Thymus (tissue), 11 donors: ENCODE measurements around the gene CTBP2. TPM values are rescaled to one million over a fixed set of nuclear protein-coding genes. Genes with fewer than 3 reads are reported as not detected.

Experiments
- DNase-seq, 9 donors: peaks; one replicate each; pipeline ENCODE4 v3.0.0-alpha.2; 2013; ENCODE audit warnings: low spot score in 9 of 9, low read depth in 6 of 9, missing footprints in 1 of 9
- H3K27ac ChIP-seq, 2 donors: one replicate each; pipeline ENCODE4 v1.5.1; 2013; ENCODE audit warnings: control low read depth in 1 of 2, low read depth in 1 of 2, low read length in 1 of 2, mild to moderate bottlenecking in 1 of 2, moderate library complexity in 1 of 2
- H3K27me3 ChIP-seq, 2 donors: one replicate each; pipeline ENCODE4 v1.5.1; 2013; ENCODE audit warnings: low read length in 1 of 2; ENCODE audit not compliant: control insufficient read depth in 2 of 2, insufficient read depth in 1 of 2
- H3K36me3 ChIP-seq, 2 donors: one replicate each; pipeline ENCODE4 v1.5.1; 2013; ENCODE audit warnings: low read length in 1 of 2, mild to moderate bottlenecking in 1 of 2, moderate library complexity in 1 of 2; ENCODE audit not compliant: control insufficient read depth in 2 of 2, insufficient read depth in 2 of 2
- H3K4me1 ChIP-seq, 2 donors: one replicate each; pipeline ENCODE4 v1.5.1; 2013; ENCODE audit warnings: low read length in 2 of 2; ENCODE audit not compliant: control insufficient read depth in 2 of 2, insufficient read depth in 2 of 2
- H3K4me3 ChIP-seq, 2 donors: one replicate each; pipeline ENCODE4 v1.5.1; 2013; ENCODE audit warnings: low read length in 2 of 2, control low read depth in 1 of 2, mild to moderate bottlenecking in 1 of 2
- H3K9me3 ChIP-seq, 2 donors: one replicate each; pipeline ENCODE4 v1.5.1; 2013; ENCODE audit warnings: low read length in 1 of 2, mild to moderate bottlenecking in 1 of 2; ENCODE audit not compliant: control insufficient read depth in 2 of 2, insufficient read depth in 1 of 2
- WGBS: extraction: QIAGEN DNeasy Blood & Tissue Kit; methylation state at CpG from one replicate; pipeline ENCODE4 v1.1.7; 2013; 5-methylcytosine and 5-hydroxymethylcytosine counted together
- polyA plus RNA-seq: library from polyadenylated mRNA; stranded (reverse); fragments of 200-250 nt; gene quantifications from one replicate; pipeline ENCODE4 v1.2.3, GENCODE V29; 2013
- total RNA-seq: library from RNA; stranded (reverse); fragments of 120-200 nt; gene quantifications from one replicate; pipeline ENCODE4 v1.2.4, GENCODE V29; 2013
- donor health status: healthy.

CTBP2 gene
- total and polyA plus RNA-seq, 2 donors: 7.1 to 14.6 TPM

GRCh38 chr10:125134916-125135770 is 25.2 kb downstream of the CTBP2 start:
- no peaks in the 10 kb centered on the region for H3K4me1 ChIP-seq
- DNase-seq: no peak

GRCh38 chr10:125134483-125134848 is 25.9 kb downstream of the CTBP2 start:
- no peaks in the 10 kb centered on the region for H3K36me3 ChIP-seq
- 92% methylated on average over 11 of the region's 11 CpGs for WGBS
- DNase-seq: no peak
- peaks cover 0 to 5% of the 10 kb centered on the region in 2 donors for H3K9me3 ChIP-seq
- no peaks in the 10 kb centered on the region for H3K4me1 ChIP-seq
- H3K27ac ChIP-seq: no peak overlapping the region
- no peak overlapping the region for H3K4me3 ChIP-seq
- H3K27me3 ChIP-seq: no peaks in the 10 kb centered on the region

More at GRCh38 chr10:125134916-125135770, 25.2 kb downstream of the CTBP2 start:
- Histone ChIP-seq H3K4me3 (no peak overlapping the region), H3K27ac (no peak overlapping the region), H3K27me3 (no peaks in the 10 kb centered on the region), H3K9me3 (peaks cover 0 to 5% of the 10 kb centered on the region in 2 donors), H3K36me3 (no peaks in the 10 kb centered on the region)
- WGBS: 91% methylated on average over 20 of the region's 20 CpGs

- Histone ChIP-seq H3K27me3 (no peaks in the 10 kb centered on the region), H3K9me3 (peaks cover 0 to 5% of the 10 kb centered on the region in 2 donors), H3K4me1 (no peaks in the 10 kb centered on the region), H3K27ac (no peak overlapping the region), H3K36me3 (no peaks in the 10 kb centered on the region), H3K4me3 (no peak overlapping the region)
- no peak for DNase-seq
- WGBS: 93% methylated on average over 14 of the region's 14 CpGs
These were observed 26.5 kb downstream of the CTBP2 start for GRCh38 chr10:125133696-125134482.

GRCh38 chr10:125132344-125132743 is 28.0 kb downstream of the CTBP2 start:
- 96% methylated on average over 4 of the region's 4 CpGs for WGBS
- H3K4me3 ChIP-seq: no peak overlapping the region
- no peaks in the 10 kb centered on the region for H3K27me3 ChIP-seq
- H3K27ac ChIP-seq: no peak overlapping the region
- no peaks in the 10 kb centered on the region for H3K4me1 ChIP-seq
- H3K9me3 ChIP-seq: peaks cover 0 to 5% of the 10 kb centered on the region in 2 donors
- no peak for DNase-seq
- H3K36me3 ChIP-seq: no peaks in the 10 kb centered on the region

GRCh38 chr10:125130916-125131315 is 29.4 kb downstream of the CTBP2 start:
- 98% methylated on average over 15 of the region's 15 CpGs for WGBS
- no peaks in the 10 kb centered on the region for H3K36me3 ChIP-seq
- no peaks in the 10 kb centered on the region for H3K4me1 ChIP-seq
- no peak overlapping the region for H3K4me3 ChIP-seq
- no peaks in the 10 kb centered on the region for H3K27me3 ChIP-seq
- H3K9me3 ChIP-seq: peaks cover 0 to 5% of the 10 kb centered on the region in 2 donors
- no peak overlapping the region for H3K27ac ChIP-seq
- DNase-seq: no peak

- Histone ChIP-seq H3K9me3 (peaks cover 0 to 5% of the 10 kb centered on the region in 2 donors), H3K27ac (no peak overlapping the region), H3K27me3 (no peaks in the 10 kb centered on the region), H3K36me3 (no peaks in the 10 kb centered on the region), H3K4me1 (no peaks in the 10 kb centered on the region), H3K4me3 (no peak overlapping the region)
- no peak for DNase-seq
- 96% methylated on average over 9 of the region's 9 CpGs for WGBS
These were observed 30.1 kb downstream of the CTBP2 start for GRCh38 chr10:125130260-125130659.

- H3K36me3 ChIP-seq: no peaks in the 10 kb centered on the region
- H3K4me1 ChIP-seq: no peaks in the 10 kb centered on the region
- 76% methylated on average over 3 of the region's 3 CpGs for WGBS
These were observed 31.3 kb downstream of the CTBP2 start for GRCh38 chr10:125129076-125129458.

GRCh38 chr10:125128397-125129075 is 31.8 kb downstream of the CTBP2 start:
- H3K4me1 ChIP-seq: no peaks in the 10 kb centered on the region
- no peak for DNase-seq
- 94% methylated on average over 8 of the region's 8 CpGs for WGBS

More at GRCh38 chr10:125129076-125129458, 31.3 kb downstream of the CTBP2 start:
- Histone ChIP-seq H3K27me3 (no peaks in the 10 kb centered on the region), H3K27ac (no peak overlapping the region), H3K9me3 (peaks cover 0 to 5% of the 10 kb centered on the region in 2 donors), H3K4me3 (no peak overlapping the region)
- no peak for DNase-seq

More at GRCh38 chr10:125128397-125129075, 31.8 kb downstream of the CTBP2 start:
- H3K27me3 ChIP-seq: no peaks in the 10 kb centered on the region
- no peaks in the 10 kb centered on the region for H3K36me3 ChIP-seq
- H3K27ac ChIP-seq: no peak overlapping the region
- peaks cover 0 to 5% of the 10 kb centered on the region in 2 donors for H3K9me3 ChIP-seq
- no peak overlapping the region for H3K4me3 ChIP-seq
